Stimulated activated CD4-positive, alpha-beta T cell treated with anti-CD3 and anti-CD28 coated beads, TNF-alpha, amount 100 ng/mL, for 1 hour (primary cell): ENCODE results near the gene KIFC1.
"Not testable (repeated sequence)": the region's sequence is repeated elsewhere in the genome, so short reads cannot be mapped to it uniquely, and the experiment has no call there.

ENCODE experiments used
- DNase-seq, 3 donors: peaks; one replicate each; pipeline ENCODE4 v3.0.0-alpha.2; 2020; ENCODE audit warnings: low read depth in 3 of 3, low spot score in 1 of 3

The KIFC1 gene, protein sequence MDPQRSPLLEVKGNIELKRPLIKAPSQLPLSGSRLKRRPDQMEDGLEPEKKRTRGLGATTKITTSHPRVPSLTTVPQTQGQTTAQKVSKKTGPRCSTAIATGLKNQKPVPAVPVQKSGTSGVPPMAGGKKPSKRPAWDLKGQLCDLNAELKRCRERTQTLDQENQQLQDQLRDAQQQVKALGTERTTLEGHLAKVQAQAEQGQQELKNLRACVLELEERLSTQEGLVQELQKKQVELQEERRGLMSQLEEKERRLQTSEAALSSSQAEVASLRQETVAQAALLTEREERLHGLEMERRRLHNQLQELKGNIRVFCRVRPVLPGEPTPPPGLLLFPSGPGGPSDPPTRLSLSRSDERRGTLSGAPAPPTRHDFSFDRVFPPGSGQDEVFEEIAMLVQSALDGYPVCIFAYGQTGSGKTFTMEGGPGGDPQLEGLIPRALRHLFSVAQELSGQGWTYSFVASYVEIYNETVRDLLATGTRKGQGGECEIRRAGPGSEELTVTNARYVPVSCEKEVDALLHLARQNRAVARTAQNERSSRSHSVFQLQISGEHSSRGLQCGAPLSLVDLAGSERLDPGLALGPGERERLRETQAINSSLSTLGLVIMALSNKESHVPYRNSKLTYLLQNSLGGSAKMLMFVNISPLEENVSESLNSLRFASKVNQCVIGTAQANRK

DNA sequence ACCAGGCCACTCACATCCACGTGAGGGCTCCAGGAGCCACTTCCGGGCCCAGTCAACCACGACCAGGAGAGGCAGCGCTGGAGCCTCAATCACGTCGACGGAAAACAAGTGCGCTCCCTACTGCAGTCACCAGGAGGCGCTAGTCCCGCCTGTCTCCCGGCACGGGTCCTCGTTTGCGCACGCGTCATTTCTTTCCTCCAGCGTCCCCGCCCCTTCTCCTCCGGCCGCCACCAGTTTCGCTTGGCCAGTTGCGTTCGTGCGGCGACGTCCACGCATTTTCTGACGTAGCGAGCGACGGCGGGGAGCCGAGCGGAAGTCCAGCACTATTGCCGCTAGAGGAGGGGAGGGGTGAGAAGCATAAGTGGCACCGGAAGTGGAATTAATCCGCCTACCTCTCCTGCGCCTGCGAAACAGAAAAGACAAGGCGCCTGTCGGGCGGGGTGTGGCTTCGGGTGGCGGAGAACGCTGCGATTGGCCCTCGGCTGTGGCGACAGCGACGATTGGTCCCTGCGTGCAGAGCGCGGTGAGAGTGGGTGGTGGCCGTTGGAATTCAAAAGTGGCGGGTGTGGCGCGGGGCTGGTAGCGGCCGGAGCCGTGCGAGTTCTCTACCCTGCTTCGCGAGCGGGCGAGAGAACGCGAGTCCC is at the start of gene KIFC1:
Gene KIFC1 (plus strand): TSS at position 546 of the 644 bp plus-strand sequence. CDS start 163 bp downstream, outside the sequence.
- DNase-seq = peak; percentile 95 to 98 (median 96)

DNA sequence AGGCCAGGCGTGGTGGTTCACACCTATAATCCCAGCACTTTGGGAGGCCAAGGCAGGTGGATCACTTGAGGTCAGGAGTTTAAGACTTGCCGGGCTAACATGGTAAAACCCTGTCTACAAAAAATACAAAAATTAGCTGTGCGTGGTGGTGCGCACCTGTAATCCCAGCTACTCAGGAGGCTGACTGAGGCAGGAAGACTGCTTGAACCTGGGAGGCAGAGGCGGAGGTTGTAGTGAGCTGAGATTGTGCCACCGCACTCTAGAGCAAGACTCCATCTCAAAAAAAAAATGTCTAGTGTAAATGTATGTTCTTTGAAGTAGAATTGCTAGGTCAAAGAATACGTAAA is 48.0 kb upstream of the KIFC1 start:
- DNase-seq = not testable (repeated sequence)

DNA sequence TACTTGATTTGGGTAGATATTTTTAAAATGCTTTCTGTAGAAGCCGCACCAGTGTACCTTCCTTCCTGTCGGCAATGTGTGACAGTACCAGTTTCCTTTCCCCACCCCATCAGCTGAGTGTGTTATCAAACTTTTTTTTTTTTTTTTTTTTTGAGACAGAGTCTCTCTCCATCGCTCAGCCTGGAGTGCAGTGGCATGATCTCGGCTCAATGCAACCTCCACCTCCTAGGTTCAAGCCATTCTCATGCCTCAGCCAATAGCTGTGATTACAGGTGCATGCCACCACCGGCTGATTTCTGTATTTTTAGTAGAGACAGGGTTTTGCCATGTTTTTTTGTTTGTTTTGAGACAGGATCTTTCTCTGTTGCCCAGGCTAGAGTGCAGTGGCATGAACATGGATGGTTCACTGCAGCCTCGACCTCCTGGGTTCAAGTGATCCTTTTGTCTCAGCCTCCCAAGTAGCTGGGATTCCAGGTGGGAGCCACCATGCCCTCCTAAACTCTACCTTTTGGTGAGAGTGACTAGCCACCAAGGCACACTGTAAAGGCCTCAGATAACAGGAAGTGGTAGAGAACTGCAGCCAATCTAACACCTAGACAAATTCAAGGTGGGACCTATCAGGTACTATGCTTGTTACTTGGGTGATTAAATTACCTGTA is 47.5 kb upstream of the KIFC1 start:
- DNase-seq = peak in 2 of 3 donors; percentile 35 to 36

DNA sequence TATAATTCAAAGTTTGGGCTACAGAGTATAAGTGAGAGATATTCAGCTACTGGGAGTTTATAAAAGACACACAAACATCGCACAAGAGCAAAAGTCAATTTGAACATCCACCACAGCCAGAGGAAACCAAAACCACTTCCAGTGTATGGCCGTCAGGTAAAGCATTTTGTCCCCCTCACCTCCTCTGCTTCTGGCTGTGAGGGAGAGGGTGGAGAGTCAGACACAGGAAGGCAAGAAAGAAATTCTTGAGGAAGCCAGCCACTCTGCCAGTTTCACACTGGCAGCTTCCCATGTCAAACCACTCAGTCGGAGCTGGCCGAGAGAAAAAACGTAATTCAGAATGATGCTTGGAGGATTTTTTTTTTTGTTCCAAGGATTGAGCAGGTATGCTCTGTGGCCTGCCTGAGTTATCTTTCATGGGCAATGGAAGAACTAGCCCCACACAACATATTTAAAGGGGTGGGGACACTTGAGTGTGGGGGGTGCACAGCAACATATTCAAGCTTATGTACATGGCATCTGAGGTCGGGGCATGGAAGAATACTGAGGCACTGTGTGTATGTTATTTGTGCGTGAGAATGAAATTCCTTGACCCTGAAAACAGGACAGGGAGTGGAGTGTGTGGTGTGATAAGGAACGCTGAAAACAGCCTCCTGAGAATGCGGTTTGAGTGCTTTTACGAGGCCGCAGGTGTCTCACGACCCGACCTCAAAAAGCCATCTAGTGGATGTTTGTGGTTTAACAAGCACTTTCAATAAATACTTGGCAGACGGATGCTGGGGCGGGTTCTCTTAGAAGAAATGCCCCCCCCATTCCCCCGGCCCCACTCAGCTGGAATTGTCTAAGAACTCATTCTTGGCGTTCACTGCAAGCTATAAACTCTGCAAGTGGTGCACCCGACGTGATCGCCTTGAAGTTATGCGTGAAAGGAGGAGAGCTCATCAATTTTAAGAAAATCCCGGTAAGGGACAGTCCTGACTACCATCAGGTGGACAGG is 46.6 kb upstream of the KIFC1 start:
- DNase-seq = peak; percentile 29 to 42 (median 34)

DNA sequence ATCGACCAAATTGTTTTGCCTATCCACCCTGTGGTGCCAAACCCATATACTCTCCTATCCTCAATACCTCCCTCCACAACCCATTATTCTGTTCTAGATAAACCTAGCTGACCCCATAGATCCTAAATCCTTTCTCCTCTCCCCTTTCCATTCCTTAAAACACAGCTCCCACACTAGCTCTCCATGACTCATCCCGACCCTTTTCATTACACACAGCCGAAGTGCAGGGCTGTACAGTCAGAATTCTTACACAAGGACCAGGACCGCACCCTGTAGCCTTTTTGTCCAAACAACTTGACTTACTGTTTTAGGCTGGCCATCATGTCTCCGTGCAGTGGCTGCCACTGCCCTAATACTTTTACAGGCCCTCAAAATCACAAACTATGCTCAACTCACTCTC is 44.7 kb upstream of the KIFC1 start:
- DNase-seq = not testable (repeated sequence)

DNA sequence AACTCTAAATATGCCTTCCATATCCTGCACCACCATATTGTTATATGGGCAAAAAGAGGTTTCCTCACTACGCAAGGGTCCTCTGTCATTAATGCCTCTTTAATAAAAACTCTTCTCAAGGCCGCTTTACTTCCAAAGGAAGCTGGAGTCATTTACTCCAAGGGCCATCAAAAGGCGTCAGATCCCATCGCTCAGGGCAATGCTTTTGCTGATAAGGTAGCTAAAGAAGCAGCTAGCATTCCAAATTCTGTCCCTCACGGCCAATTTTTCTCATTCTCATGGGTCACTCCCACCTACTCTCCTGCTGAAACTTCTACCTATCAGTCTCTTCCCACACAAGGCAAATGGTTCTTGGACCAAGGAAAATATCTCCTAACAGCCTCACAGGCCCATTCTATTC is 43.8 kb upstream of the KIFC1 start:
- DNase-seq = no peak

DNA sequence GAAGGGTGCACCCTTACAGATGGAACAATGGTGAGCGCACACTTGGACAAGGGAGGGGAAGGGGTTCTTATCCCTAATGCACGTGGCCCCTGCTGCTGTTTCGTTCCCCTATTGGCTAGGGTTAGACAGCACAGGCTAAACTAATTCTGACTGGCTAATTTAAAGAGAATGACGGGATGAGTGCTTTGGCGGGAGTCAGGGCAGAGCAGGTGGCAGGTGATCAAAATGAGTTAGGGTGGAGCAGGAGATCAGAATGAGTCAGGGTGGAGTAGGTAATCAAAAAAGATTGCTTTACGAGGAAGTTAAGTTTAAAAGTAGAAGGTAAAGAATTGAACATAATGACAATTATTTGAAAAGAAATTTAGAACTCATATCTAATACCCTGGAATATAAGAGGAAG is 35.8 kb upstream of the KIFC1 start:
- not testable (repeated sequence) for DNase-seq

DNA sequence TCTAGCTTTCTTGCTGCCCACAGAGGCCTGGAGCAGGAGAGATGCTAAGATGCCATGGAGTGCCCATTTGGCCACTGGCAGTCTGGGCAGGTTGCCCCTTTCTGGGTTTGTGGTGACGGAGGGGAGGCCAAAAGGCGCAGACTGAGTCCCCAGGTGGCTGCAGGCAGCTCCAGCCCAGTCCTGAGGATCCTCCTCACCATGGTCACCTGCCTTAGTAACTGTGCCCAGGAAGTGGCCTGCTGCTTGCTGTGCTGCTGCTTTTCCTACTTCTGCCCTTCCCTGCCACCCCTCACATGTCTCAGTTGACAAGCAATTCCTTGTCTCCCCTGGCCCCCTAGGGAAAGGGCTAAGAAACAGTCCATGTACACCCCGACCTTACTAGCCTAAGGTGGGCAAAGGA is 35.3 kb upstream of the KIFC1 start:
- no peak for DNase-seq

DNA sequence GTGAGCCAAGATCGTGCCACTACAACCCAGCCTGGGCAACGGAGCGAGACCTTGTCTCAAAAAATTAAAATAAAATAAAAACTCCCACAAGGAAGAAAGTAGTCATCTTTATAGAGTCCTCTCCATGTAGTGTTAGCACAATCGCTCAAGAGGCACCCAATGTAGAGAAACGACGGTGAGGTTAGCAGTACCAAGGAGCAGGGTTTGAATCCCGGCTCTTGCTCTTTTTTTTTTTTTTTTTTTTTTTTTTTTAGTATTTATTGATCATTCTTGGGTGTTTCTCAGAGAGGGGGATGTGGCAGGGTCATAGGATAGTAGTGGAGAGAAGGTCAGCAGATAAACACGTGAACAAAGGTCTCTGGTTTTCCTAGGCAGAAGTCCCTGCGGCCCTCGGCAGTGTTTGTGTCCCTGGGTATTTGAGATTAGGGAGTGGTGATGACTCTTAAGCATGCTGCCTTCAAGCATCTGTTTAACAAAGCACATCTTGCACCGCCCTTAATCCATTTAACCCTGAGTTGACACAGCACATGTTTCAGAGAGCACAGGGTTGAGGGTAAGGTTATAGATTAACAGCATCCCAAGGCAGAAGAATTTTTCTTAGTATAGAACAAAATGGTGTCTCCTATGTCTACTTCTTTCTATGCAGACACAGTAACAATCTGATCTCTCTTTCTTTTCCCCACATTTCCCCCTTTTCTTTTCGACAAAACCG is 34.3 kb upstream of the KIFC1 start:
- DNase-seq = not testable (repeated sequence)

DNA sequence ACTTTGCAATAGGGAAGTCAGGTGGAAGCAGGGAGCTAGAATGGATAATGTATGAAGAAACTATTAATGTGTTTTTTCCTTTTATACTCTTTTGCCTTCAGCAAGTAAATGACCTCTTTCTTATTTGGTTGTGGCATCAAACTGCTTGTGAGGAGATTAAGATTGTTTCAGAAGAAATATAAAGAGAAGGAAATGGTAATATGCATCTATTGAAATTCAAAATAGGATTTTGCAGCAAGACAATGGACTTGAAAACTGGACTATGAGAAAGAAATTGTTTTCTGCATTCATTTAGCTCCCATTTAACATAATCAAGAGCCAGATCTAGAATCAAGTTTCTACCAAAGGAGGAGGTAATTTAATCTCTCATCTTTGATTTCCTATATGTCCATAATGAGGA is 32.3 kb upstream of the KIFC1 start:
- DNase-seq = no peak

DNA sequence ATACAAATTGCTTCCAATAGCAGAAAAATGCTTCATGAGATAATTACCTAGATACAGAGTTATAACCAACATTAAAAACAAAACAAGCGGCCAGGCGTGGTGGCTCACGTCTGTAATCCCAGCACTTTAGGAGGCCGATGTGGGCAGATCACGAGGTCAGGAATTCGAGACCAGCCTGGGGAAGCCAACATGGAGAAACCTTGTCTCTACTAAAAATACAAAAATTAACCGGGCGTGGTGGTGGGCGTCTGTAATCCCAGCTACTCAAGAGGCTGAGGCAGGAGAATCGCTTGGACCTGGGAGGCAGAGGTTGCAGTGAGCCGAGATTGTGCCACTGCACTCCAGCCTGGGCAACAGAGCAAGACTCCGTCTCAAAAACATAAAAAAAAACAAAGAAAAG is 28.1 kb upstream of the KIFC1 start:
- DNase-seq = not testable (repeated sequence)

DNA sequence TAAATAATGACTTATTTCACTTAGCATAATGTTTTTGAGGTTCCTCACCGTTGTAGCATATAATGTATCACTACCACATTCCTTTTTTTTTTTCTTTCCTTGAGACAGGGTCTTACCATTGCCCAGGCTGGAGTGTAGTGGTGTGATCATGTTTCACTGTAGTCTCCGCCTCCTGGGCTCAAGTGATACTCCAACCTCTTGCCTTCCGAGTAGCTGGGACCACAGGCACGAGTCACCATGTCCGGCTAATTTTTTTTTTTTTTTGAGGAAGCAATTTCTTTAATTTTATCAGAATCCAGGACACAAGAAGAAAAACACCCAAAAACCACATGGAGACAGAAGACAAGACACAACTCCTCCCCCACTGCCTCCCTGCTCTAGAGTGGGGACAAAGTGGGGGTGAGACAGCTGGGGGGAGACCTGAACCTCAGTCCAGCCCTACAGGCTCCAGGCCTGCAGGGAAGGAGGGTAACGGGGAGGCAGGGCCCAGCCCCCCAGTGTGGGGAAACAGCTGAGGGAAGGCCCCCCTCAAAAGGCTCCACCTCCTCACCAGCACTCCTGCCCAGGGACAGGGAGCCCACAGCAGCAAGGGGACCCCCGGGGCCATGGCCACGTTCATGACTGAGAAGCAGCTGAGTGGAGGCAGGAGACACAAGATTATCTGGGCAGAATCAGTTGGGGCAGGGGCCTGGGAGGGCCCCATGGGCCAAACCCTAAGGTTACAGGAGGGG is 27.0 kb upstream of the KIFC1 start:
- not testable (repeated sequence) for DNase-seq

DNA sequence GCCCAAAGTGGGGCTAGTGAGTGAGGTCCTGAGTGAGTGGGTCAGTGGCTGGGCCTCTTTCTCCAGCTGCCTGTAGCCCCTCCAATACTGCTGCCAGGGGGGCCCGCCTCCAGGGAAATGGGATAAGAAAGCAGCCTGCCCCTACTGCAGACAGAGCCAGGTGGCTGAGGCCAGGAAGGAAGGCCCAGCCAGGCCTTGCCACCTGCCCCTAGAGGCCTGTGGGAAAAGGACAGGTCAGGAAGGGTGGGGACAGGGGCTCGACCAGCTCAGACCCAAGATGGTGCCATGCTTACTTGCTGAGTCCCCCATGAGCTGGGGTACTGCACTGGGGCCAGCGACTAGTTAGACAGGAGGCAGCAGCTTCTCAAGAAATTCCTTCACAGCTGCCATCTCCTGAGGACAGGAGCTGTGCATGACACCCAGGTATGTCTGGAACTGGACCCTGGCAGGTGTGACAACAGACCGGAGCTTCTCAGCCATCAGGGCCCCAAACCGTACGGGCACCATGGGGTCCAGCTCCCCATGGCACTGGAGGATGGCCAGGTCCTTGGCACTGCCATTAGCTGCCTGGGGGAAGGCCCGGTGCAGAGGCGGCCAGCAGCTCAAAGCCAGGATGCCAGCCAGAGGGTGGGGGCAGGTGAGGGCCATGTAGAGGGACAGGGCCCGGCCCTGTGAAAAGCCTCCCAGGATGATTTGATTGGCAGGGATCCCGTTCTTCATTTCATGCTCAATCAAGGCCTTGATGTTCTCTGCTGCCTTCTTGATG is 26.2 kb upstream of the KIFC1 start:
- DNase-seq = not testable (repeated sequence)

DNA sequence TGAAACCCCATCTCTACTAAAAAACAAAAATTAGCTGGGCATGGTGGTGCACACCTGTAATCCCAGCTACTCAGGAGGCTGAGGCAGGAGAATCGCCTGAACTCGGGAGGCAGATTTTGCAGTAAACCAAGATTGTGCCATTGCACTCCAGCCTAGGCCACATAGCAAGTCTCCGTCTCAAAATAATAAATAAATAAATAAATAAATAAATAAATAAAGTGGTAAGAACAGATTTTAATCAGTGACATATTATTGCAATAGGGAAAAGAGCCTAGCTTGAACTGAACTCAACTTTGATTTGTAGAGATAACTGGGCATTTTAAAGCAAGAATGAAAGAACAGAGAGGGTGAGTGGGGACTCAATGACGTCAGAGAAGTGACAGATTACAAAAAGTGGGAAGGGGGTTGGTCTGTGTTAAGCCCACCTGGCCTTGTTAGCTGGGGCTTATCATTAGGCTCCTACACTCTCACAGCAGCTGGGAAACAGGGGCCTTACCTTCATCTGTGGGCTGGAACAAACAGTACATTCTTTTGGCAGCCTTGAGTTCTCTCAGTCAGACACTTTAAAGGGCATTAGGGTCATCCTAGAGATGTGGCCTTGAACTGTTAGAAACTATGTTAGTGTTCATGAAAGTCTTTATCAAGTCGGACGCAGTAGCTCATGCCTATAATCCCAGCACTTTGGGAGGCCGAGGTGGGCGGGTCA is 24.5 kb upstream of the KIFC1 start:
- no peak for DNase-seq

DNA sequence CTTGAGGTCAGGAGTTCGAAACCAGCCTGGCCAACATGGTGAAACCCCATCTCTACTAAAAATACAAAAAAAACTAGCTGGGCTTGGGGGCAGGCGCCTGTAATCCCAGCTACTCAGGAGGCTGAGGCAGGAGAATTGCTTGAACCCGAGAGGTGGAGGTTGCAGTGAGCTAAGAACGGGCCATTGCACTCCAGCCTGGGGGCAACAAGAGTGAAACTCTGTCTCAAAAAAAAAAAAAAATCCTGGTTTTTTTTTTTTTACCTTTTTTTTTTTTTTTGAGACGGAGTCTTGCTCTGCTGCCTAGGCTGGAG is 24.0 kb upstream of the KIFC1 start:
- DNase-seq = not testable (repeated sequence)

DNA sequence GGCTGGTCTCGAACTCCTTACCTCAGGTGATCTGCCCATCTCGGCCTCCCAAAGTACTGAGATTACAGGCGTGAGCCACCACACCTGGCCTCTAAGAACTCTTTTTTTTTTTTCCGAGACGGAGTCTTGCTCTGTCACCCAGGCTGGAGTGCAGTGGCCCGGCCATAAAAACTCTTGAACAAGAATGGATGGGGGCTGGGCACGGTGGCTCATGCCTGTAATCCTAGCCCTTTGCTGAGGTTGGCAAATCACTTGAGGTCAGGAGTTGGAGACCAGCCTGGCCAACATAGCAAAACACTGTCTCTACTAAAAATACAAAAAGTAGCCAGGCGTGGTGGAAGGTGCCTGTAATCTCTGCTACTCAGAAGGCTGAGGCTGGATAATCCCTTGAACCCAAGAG is 19.7 kb upstream of the KIFC1 start:
- not testable (repeated sequence) for DNase-seq

DNA sequence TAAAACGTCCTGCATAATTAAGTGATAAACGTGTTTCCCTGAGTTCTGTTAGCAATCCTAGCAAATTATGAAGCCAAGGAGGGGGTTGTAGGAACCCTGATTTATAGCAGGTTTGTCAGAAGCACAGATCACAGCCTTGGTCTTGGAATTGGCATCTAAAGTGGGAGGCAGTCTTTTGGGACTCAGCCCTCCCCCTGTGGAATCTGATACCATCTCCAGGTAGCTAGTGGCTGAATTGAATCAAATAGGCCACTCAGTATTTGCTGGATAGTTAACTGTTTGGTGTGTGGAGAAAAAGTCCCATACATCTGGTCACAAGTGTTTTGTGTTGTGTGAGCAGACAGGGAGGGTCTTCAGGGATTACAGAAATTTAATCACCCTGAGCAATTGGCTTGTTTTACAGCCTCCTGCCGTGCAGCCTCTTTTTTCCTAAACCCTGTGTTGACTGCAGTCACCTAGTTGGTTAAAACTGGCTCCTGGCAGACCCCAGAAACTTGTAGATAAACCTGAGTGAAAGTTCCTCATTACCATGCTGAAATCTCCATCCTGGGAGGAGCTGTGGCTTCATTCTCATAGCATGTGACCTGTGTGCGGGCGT is 19.0 kb upstream of the KIFC1 start:
- no peak for DNase-seq
